Measurements from ENCODE around the gene KRT74. TPM values are rescaled to one million over a fixed set of nuclear protein-coding genes. Genes with fewer than 3 reads are reported as not detected.
A peak's percentile ranks its signal among the peaks of the same experiment; 100 is the strongest.

The KRT74 gene
- polyA plus RNA-seq, 1 donor (not counting 4 experiments of a cell fraction or from before 2014, with no cell fraction given) = 0.17 TPM

DNA sequence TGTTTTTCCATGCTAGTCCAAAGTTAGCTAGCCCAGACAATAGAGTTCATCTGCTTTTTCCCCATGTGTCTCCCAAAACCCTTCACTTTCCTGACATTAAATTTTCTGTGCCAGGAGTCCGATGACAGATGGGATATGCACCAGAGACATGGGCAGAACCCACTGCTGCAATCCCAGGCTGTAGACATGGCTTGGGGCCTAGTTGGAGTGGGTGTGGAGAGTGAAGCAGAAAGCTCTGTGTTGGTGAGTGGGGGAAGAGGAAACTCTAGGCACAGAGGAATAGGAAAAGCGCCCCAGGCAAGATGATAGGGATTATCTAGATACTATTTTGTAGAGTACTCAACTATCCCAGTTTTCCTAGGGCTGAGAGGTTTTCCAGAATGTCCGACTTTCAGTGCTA lies 4.8 kb upstream of the KRT74 start:
- Histone ChIP-seq H4K20me1 (ENCODE audit: control insufficient read depth, extremely low read depth, insufficient read depth, low read length) (no peaks in the 10 kb centered on the region), H3K4me1 (ENCODE audit: control insufficient read depth, extremely low read depth, insufficient read depth, low read length) (peaks cover 53% of the 10 kb centered on the region), H3K4me3 (ENCODE audit: control insufficient read depth in 2 of 3, extremely low read depth in 1 of 3, insufficient read depth in 2 of 3, low read depth in 1 of 3, low read length in 3 of 3) (no peak overlapping the region), H3K9me3 (ENCODE audit: control insufficient read depth, low read depth, low read length) (no peaks in the 10 kb centered on the region), H3K9me1 (ENCODE audit: control insufficient read depth, extremely low read depth, insufficient read depth, low read length) (peaks cover 2% of the 10 kb centered on the region), H3K27ac (ENCODE audit: control insufficient read depth, insufficient read depth, low read length) (no peak overlapping the region), H3K9ac (ENCODE audit: control insufficient read depth, extremely low read depth, insufficient read depth, low read length) (no peak overlapping the region), H3K36me3 (ENCODE audit: control insufficient read depth in 2 of 2, extremely low read depth in 1 of 2, insufficient read depth in 2 of 2, low read length in 2 of 2) (no peaks in the 10 kb centered on the region), H3K27me3 (ENCODE audit: control insufficient read depth, extremely low read depth, insufficient read depth, low read length) (no peaks in the 10 kb centered on the region), H3K79me2 (ENCODE audit: control insufficient read depth, insufficient read depth, low read length) (no peaks in the 10 kb centered on the region), H2AFZ (ENCODE audit: control insufficient read depth, low read length) (peak overlapping the region; percentile 16), H3K4me2 (ENCODE audit: control insufficient read depth, extremely low read depth, insufficient read depth, low read depth, low read length) (peak overlapping the region; percentile 4)
- DNase-seq (ENCODE audit: low read depth, low spot score) (no peak), FAIRE-seq (no peak)
- TF ChIP-seq EZH2 (IDR thresholded peaks at IDR 0.05; ENCODE audit: low read length) = no peak
- TF ChIP-seq, protein P1, sequence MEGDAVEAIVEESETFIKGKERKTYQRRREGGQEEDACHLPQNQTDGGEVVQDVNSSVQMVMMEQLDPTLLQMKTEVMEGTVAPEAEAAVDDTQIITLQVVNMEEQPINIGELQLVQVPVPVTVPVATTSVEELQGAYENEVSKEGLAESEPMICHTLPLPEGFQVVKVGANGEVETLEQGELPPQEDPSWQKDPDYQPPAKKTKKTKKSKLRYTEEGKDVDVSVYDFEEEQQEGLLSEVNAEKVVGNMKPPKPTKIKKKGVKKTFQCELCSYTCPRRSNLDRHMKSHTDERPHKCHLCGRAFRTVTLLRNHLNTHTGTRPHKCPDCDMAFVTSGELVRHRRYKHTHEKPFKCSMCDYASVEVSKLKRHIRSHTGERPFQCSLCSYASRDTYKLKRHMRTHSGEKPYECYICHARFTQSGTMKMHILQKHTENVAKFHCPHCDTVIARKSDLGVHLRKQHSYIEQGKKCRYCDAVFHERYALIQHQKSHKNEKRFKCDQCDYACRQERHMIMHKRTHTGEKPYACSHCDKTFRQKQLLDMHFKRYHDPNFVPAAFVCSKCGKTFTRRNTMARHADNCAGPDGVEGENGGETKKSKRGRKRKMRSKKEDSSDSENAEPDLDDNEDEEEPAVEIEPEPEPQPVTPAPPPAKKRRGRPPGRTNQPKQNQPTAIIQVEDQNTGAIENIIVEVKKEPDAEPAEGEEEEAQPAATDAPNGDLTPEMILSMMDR (optimal IDR thresholded peaks at IDR 0.05 in 1 of 3, IDR thresholded peaks at IDR 0.05 in 1 of 3, conservative IDR thresholded peaks at IDR 0.05 in 1 of 3; ENCODE audit: extremely low read depth in 1 of 3, insufficient read depth in 2 of 3, low read length in 3 of 3) = no peak
- dilution Hi-C loops (cut with MboI; ENCODE audit: extremely low pct_ligation_motif_present, low sequenced_read_pairs) = no loop called here

DNA sequence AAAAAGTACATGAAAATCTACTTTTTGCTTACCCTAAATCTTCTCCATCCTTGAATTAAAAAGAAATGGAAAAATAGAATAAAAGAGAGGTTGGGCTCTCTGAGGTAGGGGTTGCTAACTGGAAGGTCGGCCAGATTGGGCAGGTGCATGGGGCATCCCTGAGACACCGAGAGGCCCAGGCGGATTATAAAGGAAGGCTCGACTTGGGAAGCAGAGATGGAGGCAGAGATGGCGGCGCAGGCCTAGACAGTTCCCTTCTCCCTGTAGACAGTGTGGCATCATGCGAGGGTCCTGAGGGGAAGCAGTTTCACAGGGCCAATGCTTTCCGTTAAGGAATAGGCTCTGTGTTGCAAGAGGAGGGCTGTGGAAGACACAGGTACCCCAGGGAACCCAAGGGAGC lies 3.7 kb upstream of the KRT74 start:
- FAIRE-seq (no peak), DNase-seq (ENCODE audit: low read depth, low spot score) (no peak)
- H3K4me2 ChIP-seq (ENCODE audit: control insufficient read depth, extremely low read depth, insufficient read depth, low read depth, low read length) = no peak overlapping the region
- dilution Hi-C loops (cut with MboI; ENCODE audit: extremely low pct_ligation_motif_present, low sequenced_read_pairs) = no loop called here
- no peaks in the 10 kb centered on the region for H3K36me3 ChIP-seq (ENCODE audit: control insufficient read depth in 2 of 2, extremely low read depth in 1 of 2, insufficient read depth in 2 of 2, low read length in 2 of 2)
- H3K9me1 ChIP-seq (ENCODE audit: control insufficient read depth, extremely low read depth, insufficient read depth, low read length) = peaks cover 2% of the 10 kb centered on the region
- no peak overlapping the region for H2AFZ ChIP-seq (ENCODE audit: control insufficient read depth, low read length)
- H3K27me3 ChIP-seq (ENCODE audit: control insufficient read depth, extremely low read depth, insufficient read depth, low read length) = no peaks in the 10 kb centered on the region
- no peak overlapping the region for H3K4me3 ChIP-seq (ENCODE audit: control insufficient read depth in 2 of 3, extremely low read depth in 1 of 3, insufficient read depth in 2 of 3, low read depth in 1 of 3, low read length in 3 of 3)
- peaks cover 42% of the 10 kb centered on the region for H3K4me1 ChIP-seq (ENCODE audit: control insufficient read depth, extremely low read depth, insufficient read depth, low read length)
- H3K9me3 ChIP-seq (ENCODE audit: control insufficient read depth, low read depth, low read length) = no peaks in the 10 kb centered on the region
- no peak overlapping the region for H3K27ac ChIP-seq (ENCODE audit: control insufficient read depth, insufficient read depth, low read length)
- H4K20me1 ChIP-seq (ENCODE audit: control insufficient read depth, extremely low read depth, insufficient read depth, low read length) = no peaks in the 10 kb centered on the region
- TF ChIP-seq EZH2 (IDR thresholded peaks at IDR 0.05; ENCODE audit: low read length) = no peak
- TF ChIP-seq, protein P1 (optimal IDR thresholded peaks at IDR 0.05 in 1 of 3, IDR thresholded peaks at IDR 0.05 in 1 of 3, conservative IDR thresholded peaks at IDR 0.05 in 1 of 3; ENCODE audit: extremely low read depth in 1 of 3, insufficient read depth in 2 of 3, low read length in 3 of 3) = no peak
- H3K79me2 ChIP-seq (ENCODE audit: control insufficient read depth, insufficient read depth, low read length) = no peaks in the 10 kb centered on the region
- no peak overlapping the region for H3K9ac ChIP-seq (ENCODE audit: control insufficient read depth, extremely low read depth, insufficient read depth, low read length)
